ENCODE data around the gene GABRP.

DNA sequence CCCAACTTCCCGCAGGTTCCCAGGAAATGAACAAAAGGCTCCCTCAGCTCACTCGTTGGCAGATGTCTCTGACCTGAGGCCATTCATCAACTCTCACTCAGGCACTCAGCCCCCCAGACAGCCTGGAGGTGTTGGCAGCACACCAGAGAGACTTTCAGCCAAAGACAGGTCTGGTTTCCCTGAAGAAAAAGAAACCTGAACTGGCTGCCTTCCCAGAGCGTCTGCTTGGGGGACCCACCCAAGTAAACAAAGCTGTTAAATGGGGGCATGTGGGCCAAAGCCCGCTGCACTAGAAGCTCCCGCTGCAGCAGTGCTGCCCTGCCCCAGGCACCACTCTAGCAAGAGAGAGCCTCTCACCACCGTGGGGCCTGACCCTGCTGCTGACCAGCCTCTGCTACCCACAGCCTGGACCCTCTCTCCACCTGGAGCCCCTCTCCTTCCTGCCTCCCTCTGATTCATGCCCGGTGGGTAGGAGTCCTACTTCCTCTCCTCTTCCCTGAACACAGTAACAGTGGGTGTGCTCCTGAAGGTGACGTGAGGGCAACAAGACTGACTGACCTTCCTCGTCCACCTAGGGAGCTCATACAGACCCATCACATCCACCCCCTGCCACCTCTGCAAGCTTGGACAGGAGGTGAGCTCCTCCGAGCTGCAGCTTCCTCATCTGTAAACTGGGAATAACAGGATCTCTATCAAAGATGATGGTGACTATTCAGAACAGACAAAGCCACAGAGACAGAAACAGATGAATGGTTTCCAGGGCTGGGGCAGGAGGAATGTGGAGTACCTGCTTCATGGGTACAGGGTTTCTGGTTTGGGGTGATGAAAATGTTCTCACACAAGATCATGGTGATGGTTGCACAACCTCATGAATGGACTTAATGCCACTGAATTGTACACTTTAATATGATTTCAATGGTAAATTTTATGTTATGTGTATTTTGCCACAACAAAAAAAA, 31.0 kb upstream of the GABRP start:
- TF ChIP-seq, protein P1, sequence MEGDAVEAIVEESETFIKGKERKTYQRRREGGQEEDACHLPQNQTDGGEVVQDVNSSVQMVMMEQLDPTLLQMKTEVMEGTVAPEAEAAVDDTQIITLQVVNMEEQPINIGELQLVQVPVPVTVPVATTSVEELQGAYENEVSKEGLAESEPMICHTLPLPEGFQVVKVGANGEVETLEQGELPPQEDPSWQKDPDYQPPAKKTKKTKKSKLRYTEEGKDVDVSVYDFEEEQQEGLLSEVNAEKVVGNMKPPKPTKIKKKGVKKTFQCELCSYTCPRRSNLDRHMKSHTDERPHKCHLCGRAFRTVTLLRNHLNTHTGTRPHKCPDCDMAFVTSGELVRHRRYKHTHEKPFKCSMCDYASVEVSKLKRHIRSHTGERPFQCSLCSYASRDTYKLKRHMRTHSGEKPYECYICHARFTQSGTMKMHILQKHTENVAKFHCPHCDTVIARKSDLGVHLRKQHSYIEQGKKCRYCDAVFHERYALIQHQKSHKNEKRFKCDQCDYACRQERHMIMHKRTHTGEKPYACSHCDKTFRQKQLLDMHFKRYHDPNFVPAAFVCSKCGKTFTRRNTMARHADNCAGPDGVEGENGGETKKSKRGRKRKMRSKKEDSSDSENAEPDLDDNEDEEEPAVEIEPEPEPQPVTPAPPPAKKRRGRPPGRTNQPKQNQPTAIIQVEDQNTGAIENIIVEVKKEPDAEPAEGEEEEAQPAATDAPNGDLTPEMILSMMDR (IDR thresholded peaks at IDR 0.05 in 8 of 11, conservative IDR thresholded peaks at IDR 0.05 in 3 of 11): no peak
- TF ChIP-seq POLR2A (IDR thresholded peaks at IDR 0.05) (no peak), POLR2AphosphoS5 (IDR thresholded peaks at IDR 0.05) (no peak)

All from spleen (tissue), 7 donors.